HG03025 (cell line): Measurements from ENCODE around the gene MIOX.
"Not testable (repeated sequence)": the region's sequence is repeated elsewhere in the genome, so short reads cannot be mapped to it uniquely, and the experiment has no call there.

Experiments
- ATAC-seq: cut with Tn5 transposase; IDR thresholded peaks from one replicate; pipeline ENCODE4 v1.9.1; 2021; ENCODE audit warnings: mild to moderate bottlenecking, moderate library complexity; ENCODE audit not compliant: unreplicated experiment, low FRiP score

MIOX gene

GRCh38 chr22:50508897-50509296 lies 22.2 kb downstream of the MIOX start:
- no peak for ATAC-seq

GRCh38 chr22:50513175-50513574 lies 26.5 kb downstream of the MIOX start:
- no peak for ATAC-seq

GRCh38 chr22:50516068-50516467 lies 29.4 kb downstream of the MIOX start:
- ATAC-seq = no peak

GRCh38 chr22:50516891-50517290 lies 30.2 kb downstream of the MIOX start:
- no peak for ATAC-seq

GRCh38 chr22:50517495-50518260 lies 31.0 kb downstream of the MIOX start:
- no peak for ATAC-seq

GRCh38 chr22:50518606-50519005 lies 31.9 kb downstream of the MIOX start:
- ATAC-seq = no peak

- ATAC-seq = no peak
These were observed 32.5 kb downstream of the MIOX start for GRCh38 chr22:50519151-50519550.

- not testable (repeated sequence) for ATAC-seq
These were observed 33.5 kb downstream of the MIOX start for GRCh38 chr22:50520184-50520583.

GRCh38 chr22:50520826-50521453 lies 34.3 kb downstream of the MIOX start:
- no peak for ATAC-seq

- no peak for ATAC-seq
These were observed 35.1 kb downstream of the MIOX start for GRCh38 chr22:50521710-50522109.

GRCh38 chr22:50522208-50522805 lies 35.6 kb downstream of the MIOX start:
- ATAC-seq = no peak

GRCh38 chr22:50522806-50523438 lies 36.3 kb downstream of the MIOX start:
- ATAC-seq = no peak

- ATAC-seq = no peak
These were observed 36.8 kb downstream of the MIOX start for GRCh38 chr22:50523458-50523805.

- no peak for ATAC-seq
These were observed 37.4 kb downstream of the MIOX start for GRCh38 chr22:50523806-50524675.

GRCh38 chr22:50524676-50525103 lies 38.0 kb downstream of the MIOX start:
- no peak for ATAC-seq

GRCh38 chr22:50525104-50525857 lies 38.6 kb downstream of the MIOX start, which contains the start of gene SCO2:
SCO2 (minus strand) TSS chr22:50525598; CDS start chr22:50524411, 1,187 bp downstream.
- ATAC-seq = peak; percentile 44

GRCh38 chr22:50525858-50526107 lies 39.1 kb downstream of the MIOX start:
- ATAC-seq = peak; percentile 17

GRCh38 chr22:50526108-50526833 lies 39.6 kb downstream of the MIOX start:
- ATAC-seq = peak; percentile 19
